ENCODE measurements around the gene DEGS1. TPM values are rescaled to one million over a fixed set of nuclear protein-coding genes. Genes with fewer than 3 reads are reported as not detected.

Gene DEGS1
- total RNA-seq, 1 experiment from 2014 or later = 155 TPM

- no peak for DNase-seq (ENCODE audit: low read depth)
These were observed 30.5 kb downstream of the DEGS1 start for GRCh38 chr1:224213438-224214119.

GRCh38 chr1:224216382-224216781 lies 33.3 kb downstream of the DEGS1 start:
- no peak for DNase-seq (ENCODE audit: low read depth)

- no peak for DNase-seq (ENCODE audit: low read depth)
These were observed 34.9 kb downstream of the DEGS1 start for GRCh38 chr1:224217655-224218623.

DNA sequence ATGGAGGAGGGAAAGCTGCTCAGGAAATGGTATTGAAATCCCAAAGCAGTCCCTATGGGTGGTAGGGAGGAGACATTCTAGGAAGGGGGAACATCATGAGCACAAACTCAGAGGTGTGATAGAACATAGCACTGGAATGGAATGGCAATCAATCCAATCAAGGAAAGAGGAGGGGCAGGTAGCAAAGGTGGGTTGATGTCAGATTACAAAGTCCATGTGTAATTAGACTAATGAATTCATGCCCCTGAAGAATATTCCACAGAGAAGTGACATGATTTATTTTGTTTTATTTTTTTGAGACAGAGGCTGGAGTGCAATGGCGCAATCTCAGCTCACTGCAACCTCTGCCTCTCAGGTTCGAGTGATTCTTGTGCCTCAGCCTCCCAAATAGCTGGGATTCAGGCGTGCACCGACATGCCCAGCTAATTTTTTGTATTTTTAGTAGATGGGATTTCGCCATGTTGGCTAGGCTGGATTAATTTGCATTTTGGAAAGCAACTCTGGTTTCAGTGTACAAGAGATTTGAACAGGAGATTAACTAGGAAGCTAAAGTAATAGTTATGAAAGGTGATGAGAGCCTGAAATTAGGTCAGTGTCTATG lies 36.1 kb downstream of the DEGS1 start:
- no peak for DNase-seq (ENCODE audit: low read depth)

DNA sequence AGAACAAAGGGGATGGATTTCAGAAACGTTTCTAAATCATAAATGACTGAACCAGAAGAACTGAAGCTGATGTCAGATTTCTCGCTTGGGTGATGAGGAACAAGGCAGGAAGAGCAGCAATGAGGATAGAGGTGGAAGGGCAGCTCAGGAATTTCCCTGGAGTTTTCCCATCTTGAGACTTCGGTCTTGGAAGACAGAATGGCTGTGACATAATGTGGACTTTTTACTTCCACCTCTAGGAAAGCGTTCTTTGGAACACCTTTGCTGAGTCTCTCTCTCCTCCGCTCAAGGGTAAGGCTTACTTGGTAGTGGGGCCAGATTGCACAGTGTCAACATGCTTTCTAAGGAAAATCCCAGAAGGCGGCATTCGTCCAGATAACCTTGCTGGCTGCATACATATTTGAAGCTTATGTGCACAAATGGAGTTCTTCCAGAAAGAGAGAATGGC lies 36.6 kb downstream of the DEGS1 start:
- no peak for DNase-seq (ENCODE audit: low read depth)

DNA sequence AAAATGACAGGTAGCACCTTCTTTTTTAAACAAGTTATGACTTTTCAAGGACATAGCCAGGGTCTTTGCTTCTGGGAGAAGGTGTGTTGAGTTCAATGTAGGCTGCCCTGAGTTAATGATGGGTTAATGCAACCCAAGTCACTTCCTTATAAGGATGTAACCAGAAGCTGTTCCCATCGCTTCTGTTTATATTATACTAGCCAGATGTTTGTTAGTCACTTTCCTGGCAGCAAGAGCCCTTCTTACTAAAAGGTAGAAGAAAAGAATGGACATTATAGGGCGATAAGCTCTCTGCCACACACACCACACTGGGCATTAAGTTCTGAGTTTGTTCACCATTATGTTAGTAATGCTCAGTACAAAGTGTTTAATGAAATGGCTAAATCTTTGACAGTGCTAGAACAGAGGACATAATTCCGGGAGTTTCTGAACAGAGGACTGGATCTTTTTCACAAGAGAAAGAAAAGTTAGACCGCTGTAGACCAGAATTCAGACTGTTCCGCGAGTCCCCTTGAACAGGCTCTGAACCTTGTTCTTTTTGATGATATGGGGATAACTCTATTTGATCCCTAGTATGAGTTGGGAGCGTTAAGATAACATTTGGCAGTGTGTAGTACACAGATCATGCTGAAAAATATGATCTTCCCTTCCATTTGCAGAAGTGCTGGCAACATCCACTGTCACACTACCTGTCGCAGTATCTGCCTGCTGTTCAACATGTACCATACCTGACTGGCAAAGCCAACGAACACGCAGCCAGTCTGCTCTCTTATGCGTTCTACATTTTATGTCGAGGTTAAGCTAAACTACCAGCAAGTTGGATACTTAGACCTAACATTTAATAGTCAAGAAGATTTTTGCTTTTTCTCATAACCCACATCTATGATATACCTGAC lies 41.0 kb downstream of the DEGS1 start:
- DNase-seq (ENCODE audit: low read depth) = peak; percentile 58

DNA sequence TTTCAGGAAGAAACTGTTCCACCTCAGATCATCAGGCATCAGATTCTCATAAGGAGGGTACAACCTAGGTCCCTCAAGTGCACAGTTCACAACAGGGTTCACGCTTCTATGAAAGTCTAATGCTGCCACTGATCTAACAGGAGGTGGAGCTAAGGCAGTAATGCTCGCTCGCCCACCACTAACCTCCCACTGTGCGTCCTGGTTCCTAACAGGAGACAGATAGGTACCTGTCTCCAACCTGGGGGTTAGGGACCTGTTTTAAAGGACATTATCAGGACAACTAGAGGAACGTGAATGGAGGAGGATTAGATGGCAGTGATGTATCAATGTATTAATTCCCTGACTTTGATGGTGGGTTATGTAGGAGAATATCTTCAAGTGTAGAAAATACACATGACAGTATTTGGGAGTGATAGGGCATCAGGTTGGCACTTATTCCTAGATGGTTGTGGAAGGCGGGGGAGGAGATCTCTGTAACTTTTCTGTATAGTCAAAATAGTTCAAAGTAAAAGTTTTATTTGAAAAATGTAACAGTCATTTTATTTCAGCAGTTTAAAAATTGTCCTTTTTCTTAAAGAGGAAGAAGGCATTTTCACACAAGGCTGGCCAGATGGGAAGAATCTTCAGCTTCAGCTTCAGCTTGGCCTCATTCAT lies 43.9 kb downstream of the DEGS1 start:
- DNase-seq (ENCODE audit: low read depth) = no peak

DNA sequence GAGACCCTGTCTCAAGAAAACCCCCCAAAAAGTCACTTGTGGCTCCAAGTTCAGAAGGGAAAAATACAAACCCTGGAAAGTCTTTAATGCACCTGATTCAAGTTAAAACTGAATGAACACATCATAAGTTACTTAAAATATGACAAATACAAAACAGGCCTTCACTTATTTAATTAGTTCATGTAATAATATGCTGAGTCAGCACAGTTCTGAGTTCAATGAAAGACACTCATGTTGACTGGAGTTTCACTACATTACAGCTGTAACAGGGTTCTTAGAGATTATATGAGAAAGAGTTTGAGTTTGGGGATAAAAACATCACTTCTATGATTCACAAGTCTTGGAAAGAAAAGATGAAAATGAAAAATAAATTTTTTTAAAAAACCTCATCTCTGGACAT lies 51.0 kb downstream of the DEGS1 start:
- DNase-seq (ENCODE audit: low read depth) = no peak

DNA sequence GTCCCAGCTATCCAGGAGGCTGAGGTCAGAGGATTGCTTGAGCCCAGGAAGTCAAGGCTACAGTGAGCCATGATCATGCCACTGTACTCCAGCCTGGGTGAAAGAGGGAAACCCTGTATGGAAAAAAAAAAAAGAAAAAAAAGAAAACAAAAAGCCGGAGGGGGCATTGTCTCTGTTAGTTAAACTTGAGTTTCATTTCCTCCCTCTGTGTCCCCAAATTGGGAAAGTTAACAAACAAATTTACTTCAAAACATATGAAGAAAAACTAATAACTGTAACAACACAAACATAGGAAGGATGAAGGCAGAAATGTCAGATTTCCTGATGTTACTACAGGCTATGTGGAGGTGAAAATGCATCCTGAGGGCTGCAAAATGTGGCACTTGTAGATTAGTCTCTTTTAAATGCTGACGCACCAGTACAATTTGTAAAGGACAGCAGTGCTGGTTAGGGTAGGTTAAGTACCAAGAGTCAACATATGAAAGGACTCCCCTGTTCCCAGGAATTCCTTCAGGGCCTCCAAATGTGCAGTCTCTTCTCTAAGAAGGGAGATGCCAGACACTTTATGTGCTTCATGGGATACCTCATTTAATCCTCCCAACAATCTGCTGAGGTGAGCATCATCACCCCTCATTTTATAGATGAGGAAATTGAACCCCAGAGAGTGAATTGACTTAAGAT lies 52.9 kb downstream of the DEGS1 start:
- DNase-seq (ENCODE audit: low read depth) = no peak

DNA sequence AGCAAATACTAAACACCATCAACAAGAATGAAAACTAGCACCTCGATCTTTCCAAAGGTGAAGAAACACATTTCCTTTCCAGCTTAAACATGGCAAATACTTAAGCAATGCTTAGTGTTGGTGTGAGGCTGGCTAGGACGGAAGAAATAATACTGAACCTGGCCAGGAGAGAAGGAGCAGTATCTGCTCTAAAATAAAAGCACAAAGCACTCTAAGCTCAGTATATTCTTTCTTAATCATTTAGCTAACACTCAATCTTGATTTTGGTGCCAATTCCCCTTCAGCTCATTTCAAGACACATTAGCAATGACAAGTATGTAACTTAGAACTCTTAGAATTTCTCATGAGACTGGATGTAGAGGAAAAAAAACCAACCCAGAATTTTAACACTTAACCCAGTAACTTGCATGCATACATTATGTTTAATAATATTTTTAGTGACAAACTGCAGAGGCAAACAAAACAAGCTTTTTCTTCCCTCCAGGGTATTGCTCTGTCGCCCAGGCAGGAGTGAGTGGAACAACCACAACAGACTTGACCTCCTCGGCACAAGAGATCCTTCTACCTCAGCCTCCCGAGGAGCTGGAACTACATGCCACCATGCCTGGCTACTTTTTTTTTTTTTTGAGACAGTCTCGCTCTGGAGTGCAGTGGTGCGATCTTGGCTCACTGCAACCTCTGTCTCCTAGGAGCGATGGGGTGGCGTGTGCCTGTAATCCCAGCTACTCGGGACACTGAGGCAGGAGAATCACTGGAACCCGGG lies 54.3 kb downstream of the DEGS1 start:
- no peak for DNase-seq (ENCODE audit: low read depth)

DNA sequence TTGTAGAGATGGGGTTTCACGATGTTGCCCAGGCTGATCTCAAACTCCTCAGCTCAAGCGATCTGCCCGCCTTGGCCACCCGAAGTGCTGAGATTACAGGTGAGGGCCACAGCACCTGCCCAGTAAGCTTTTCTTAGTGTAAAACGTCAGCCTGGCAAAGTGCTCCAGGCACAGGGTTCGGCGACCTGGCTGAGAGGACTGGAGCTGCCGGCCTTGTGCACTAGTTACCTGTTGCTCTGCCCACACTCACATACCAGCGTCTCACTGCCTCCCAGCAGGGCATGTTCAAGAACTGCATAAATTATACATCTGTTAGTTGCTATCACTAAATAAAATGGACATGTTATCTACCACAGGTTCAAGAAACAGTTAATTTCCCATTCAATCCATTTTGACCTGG lies 55.2 kb downstream of the DEGS1 start:
- no peak for DNase-seq (ENCODE audit: low read depth)

- DNase-seq (ENCODE audit: low read depth) = no peak
These were observed 55.7 kb downstream of the DEGS1 start for GRCh38 chr1:224238756-224239155.

Other genes starting within 250 kb of the DEGS1 start
- 38.0 and 48.0 TPM in 2 replicates for gene FBXO28, start 69.1 kb upstream of the DEGS1 start, total RNA-seq (2014; rRNA removed)
- 28.6 and 37.6 TPM in 2 replicates for gene NVL, start 146.9 kb downstream of the DEGS1 start, total RNA-seq (2014; rRNA removed)
- 48.2 and 56.4 TPM in 2 replicates for gene CNIH4, start 173.6 kb downstream of the DEGS1 start, total RNA-seq (2014; rRNA removed)

Data from LHCN-M2 (cell line).